SK-N-SH (cell line): ENCODE data around the gene C18orf32.

Experiments used
- FOXM1 ChIP-seq: IDR thresholded peaks from 2 replicates; pipeline ENCODE4 v1.4.0; 2012; ENCODE audit warnings: low read depth, mild to moderate bottlenecking
- SMC3 ChIP-seq: IDR thresholded peaks from 2 replicates; pipeline ENCODE4 v1.6.1; 2012; ENCODE audit warnings: low read depth, low read length, improper control_type of control experiment
- TF ChIP-seq, protein P1 (sequence below): fragments of 200-600 bp; sonication (generic); IDR thresholded peaks from 2 replicates; pipeline ENCODE4 v1.6.1; 2017; ENCODE audit warnings: antibody characterized with exemption, mild to moderate bottlenecking, moderate library complexity

DNA sequence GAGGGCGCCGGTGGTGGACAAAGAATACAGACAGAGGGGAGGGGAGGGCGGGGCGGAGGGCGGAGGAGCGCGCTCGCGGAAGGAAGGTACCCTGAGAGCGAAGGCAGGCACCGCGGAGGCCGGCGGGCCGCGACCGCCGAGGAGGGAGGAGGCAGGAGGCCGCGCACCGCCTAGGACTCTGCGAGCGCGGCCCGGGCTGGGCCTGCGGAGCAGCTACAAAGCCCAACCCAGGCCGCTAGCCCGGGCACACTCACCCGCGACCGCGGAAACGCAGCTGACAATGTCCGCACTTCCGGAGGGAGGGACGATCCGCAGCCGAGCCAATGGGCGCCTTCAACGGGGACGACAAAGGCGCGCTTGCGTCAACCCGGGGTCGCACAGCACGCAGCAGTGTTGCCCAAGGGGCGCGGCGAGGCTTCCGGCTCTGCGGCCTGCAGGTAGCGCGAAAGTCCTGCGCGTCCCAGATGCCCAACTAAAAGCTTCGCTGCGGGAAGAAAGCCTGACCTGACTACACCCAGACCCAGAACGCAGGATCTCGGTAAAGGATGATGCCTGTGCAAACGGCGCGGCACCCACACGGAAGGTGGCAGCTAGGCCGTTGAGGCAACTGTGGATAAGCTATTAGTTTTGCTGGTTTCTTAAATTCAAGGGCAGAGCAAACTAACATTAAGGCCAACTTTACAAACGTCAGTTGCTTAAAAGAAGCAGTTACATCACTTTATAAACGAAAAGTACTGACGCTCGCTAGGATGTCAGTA lies at the start of gene C18orf32:
- TF ChIP-seq, protein P1, sequence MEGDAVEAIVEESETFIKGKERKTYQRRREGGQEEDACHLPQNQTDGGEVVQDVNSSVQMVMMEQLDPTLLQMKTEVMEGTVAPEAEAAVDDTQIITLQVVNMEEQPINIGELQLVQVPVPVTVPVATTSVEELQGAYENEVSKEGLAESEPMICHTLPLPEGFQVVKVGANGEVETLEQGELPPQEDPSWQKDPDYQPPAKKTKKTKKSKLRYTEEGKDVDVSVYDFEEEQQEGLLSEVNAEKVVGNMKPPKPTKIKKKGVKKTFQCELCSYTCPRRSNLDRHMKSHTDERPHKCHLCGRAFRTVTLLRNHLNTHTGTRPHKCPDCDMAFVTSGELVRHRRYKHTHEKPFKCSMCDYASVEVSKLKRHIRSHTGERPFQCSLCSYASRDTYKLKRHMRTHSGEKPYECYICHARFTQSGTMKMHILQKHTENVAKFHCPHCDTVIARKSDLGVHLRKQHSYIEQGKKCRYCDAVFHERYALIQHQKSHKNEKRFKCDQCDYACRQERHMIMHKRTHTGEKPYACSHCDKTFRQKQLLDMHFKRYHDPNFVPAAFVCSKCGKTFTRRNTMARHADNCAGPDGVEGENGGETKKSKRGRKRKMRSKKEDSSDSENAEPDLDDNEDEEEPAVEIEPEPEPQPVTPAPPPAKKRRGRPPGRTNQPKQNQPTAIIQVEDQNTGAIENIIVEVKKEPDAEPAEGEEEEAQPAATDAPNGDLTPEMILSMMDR: no peak
- no peak for TF ChIP-seq FOXM1
- TF ChIP-seq SMC3: no peak
